HG03520 (cell line): Measurements from ENCODE around the gene MRS2.
"Not testable (repeated sequence)": the region's sequence is repeated elsewhere in the genome, so short reads cannot be mapped to it uniquely, and the experiment has no call there.

Source experiments
- ATAC-seq: cut with Tn5 transposase; IDR thresholded peaks from one replicate; pipeline ENCODE4 v1.9.1; 2021; ENCODE audit warnings: mild to moderate bottlenecking, moderate library complexity; ENCODE audit not compliant: unreplicated experiment

MRS2 gene

DNA sequence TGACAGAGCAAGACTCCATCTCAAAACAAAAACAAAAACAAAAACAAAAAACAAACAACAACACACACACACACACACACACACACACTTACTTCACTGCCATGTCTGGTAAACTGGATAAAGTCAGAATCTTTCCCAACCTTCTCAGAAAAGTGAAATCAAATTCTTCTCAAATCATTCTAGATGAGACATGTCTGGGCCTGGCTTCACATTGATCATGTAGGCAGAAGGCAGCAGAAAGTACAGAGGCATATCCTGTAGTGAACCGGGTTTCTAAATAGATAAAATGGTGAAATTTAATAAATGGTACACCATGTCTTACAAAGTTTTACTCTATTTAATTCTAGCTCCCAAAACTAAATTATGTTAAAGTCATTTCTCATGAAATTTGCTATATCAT is 14.9 kb upstream of the MRS2 start:
- no peak for ATAC-seq

DNA sequence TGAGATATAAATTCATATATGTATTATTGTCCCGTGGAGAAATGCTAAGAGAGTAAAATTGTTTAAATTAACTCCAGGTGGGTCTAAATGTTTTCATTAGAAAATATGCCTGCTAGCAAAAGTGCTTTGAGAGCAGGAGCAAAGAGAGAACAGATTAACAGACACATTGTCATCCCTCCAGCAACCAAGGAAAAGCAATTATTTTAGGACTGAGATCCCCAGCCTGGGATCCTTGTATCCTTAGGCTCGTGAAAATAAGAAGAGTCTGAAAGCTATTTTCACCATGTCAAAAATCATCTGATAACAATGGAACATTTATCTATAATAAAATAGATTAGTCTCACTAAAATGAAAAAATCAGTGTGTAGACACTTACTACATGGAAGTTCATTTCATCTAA is 11.5 kb upstream of the MRS2 start:
- no peak for ATAC-seq

DNA sequence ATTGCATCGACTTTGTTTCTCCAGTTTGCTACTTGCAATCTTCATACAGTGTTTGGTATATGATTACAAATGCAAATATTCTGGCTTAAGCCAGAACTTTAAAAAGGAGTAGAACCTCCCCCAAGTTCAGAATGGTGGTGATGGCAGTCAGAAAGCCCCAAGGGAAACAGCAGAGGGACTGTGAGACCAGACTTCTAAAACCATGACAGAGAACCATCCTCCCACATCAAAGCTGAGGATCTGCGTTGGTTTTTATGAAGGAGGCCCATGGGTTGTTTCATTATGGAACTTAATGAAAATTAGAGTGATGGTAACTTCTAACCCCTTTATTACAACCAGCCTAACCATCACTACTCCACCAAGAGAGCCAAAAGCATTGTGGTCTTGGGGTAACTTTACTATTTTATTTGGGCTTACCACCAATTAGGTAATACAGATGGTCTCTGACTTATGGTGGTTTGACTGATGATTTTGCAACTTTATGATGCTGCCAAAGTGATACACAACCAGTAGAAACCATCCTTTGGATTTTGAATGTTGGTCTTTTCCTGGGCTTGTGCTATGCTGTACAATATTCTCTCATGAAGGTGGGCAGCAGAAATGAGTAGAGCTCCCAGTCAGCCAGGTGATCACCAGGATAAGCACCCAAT is 10.9 kb upstream of the MRS2 start:
- ATAC-seq = peak; percentile 83

DNA sequence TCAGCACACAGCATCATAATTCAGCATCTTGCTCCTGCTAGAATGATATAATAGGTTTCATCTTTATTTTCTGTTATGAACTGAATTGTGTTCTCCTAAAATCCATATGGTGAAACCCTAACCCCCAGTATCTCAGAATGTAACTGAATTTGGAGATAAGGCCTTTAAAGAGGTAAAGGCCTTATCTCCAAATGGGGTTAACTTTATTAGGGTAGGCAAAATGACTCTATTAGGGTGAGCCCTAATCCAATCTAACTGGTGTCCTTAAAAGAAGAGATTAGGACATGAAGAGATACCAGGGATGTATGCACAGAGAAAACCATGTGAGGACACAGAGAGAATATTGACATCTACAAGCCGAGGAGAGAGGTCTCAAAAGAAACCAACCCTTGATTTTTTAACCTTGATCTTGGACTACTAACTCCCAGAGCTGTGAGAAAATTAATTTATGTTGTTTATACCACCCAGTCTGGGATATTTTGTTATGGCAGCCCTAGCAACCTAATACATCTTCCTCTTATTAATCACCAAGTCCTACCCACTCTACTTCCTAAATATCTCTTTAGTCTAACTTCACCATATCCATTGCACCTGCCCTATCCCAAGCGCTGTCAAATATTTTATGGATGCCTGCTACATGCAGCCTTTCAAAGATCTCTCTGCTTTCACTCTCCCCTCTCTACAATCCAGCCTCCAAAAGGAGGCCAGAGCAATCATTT is 8.5 kb upstream of the MRS2 start:
- no peak for ATAC-seq

DNA sequence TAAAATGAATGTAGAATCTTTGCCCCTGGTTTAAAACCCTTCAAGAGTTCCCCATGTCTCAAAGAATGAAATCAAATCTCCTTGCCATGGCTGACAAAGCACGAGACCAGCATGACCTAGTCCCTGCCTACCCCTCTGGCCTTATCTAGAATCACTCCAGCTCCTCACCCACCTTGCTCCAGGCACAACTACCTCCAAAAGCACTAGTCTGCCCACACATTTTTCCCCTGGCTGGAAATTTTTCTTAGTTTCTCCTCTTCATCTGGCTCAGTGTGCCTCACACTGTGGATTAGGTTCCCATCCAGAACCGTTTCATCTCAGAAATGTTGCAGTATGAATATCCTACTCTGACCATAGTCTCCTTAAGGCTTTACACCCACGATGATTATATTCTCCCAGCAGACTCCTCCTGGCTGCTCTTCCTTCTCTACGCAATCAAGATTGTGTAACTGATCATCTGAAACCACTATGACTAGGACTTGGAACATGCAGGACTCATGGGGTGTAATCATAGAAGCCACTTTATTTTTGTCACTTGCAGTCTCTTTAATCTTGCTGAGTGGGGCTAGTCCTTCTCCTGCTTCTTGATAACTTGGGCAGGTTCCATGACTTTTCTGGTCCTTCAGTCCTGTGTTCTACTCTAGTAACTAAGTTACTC is 7.8 kb upstream of the MRS2 start:
- ATAC-seq = no peak

DNA sequence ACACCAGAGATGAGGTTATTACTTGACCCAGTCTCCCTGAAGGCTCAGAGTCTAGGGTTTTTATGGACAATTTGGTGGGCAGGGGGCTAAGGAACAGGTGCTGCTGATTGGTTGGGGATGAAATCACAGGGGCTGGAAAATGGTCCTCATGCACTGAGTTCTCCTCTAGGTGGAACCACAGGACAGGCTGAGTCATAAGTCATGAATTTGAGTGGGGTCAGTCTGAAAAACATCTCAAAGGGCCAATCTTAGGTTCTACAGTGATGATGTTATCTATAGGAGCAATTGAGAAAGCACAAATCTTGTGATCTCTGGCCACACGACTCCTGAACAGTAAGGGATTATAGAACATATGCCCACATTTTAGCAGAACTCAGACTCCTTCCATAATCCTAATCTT is 5.9 kb upstream of the MRS2 start:
- no peak for ATAC-seq

DNA sequence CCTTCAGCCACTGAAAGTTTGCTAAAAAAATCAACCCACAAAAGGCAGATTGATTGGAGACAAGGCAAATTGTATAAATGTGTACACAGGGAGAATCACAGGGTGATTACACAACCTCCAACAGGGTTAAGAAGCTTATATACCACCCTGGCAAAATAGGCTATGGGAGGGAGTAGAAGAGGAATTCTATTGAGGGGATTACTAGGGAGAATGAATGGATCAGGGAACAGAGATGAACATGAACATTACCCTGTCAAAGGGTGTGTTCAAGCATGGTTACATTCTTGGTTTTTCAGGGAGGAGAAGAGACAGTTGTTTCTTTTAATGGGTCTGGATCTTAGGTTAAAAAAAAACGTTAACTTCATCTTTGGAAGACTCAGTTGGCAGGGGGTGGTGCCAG is 5.1 kb upstream of the MRS2 start:
- ATAC-seq = no peak

DNA sequence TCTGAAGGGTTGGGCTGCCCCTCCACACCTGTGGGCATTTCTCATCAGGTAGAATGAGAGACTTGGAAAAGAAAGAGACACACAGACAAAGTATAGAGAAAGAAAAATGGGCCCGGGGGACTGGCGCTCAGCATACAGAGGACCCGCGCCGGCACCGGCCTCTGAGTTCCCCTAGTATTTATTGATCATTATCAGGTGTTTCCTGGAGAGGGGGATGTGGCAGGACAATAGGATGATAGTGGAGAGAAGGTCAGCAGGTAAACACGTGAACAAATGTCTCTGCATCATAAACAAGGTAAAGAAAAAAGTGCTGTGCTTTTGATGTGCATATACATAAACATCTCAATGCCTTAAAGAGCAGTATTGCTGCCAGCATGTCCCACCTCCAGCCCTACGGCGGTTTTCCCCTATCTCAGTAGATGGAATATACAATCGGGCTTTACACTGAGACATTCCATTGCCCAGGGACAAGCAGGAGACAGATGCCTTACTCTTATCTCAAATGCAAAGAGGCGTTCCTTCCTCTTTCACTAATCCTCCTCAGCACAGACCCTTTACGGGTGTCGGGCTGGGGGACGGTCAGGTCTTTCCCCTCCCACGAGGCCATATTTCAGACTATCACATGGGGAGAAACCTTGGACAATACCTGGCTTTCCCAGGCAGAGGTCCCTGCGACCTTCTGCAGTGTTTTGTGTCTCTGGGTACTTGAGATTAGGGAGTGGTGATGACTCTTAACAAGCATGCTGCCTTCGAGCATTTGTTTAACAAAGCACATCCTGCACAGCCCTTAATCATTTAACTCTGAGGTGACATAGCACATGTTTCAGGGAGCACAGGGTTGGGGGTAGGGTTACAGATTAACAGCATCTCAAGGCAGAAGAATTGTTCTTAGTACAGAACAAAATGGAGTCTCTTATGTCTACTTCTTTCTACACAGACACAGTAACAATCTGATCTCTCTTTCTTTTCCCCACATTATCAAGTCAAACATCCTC is 2.4 kb upstream of the MRS2 start:
- ATAC-seq = not testable (repeated sequence)

DNA sequence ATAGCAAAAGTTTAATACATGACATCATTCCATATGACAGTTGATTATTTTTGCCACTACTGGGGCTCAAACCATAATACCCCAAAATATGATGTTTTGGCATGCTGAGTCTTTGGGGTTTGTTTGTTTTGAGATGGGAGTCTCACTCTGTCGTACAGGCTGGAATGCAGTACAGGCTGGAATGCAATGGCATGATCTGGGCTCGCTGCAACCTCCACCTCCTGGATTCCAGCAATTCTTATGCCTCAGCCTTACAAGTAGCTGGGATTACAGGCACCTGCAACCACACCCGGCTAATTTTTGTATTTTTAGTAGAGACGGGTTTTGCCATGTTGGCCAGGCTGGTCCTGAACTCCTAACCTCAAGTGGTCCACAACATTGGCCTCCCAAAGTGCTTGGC is 1.3 kb upstream of the MRS2 start:
- ATAC-seq = no peak

DNA sequence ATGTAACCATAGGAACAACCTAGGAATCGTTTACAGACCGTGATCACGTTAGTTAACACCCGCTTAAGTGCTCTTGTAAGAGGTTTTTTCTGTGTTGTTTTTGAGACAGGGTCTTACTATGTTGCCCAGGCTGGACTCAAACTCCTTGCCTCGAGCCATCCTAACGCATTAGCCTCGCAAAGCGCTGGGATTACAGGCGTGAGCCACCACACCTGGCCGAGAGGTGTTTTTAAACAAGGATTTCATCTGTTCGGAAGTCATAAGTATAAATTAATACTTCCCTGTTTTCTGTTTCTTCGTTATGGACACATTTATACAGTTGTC is 727 bp downstream of the MRS2 start:
- no peak for ATAC-seq

DNA sequence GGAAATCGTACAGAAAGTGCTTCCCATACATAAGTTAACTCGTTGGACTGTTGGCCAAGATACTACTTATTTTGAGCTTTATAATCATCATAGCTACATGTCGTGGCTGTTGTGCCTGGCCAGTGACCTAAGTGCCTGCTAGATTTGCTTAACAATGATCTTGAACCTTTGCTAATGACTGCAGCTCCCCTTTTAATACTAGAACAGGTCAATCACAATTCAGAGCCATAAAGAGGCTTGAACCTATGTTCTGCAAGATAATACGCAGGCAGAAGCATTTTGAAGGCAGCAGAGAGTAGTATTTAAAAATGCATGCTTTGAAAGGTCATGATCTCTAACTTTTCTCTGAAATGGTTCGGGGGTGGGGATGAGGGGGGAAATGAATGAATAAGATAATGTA is 2.5 kb downstream of the MRS2 start:
- ATAC-seq = no peak

DNA sequence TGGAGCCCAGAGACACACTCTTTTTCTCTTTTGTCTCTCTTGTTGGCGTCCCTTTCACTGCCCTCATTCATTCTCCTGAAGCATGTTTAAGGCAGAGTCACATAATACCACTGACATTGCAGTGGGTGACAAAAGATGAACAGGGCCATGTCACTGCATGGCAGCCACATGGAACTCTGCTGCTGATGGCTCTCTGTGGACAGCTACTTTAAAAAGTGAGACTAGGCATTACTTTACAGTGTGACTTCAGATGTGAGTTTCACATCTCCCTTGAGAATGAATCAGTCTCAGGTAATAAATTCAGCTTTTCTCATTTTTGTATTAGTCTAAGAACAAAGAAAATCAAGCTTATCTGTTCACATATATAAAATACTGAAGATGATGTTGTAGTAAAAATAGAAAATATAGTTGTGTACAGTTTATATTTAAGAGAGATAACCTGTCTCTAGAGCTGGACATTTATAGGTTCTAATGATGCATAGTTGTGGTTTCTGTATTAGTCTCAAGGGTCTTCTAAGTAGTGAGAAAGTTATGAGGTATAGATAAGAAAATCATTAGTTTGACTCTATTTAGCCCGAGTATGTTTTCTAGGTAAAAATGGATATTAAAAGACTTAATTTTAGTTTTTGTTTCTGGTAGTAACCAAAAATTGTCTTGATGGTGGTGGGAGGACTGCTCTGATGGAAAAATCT is 6.1 kb downstream of the MRS2 start:
- ATAC-seq = peak; percentile 90

DNA sequence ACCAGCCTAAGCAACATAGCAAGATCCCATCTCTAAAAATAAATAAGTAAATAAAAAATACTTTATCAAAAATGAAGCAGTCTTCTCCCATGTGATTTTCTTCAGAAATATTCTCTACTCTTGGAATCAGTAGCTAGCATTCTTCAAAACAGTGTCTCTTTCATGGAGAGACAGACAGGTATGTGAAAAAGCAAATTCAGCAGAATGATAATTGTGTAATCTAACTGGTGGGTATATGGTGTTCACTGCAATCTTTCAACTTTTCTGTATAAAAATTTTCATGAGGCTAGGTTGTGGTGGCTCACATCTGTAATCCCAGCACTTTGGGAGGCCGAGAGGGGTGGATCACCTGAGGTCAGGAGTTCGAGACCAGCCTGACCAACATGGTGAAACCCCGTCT is 7.9 kb downstream of the MRS2 start:
- no peak for ATAC-seq

DNA sequence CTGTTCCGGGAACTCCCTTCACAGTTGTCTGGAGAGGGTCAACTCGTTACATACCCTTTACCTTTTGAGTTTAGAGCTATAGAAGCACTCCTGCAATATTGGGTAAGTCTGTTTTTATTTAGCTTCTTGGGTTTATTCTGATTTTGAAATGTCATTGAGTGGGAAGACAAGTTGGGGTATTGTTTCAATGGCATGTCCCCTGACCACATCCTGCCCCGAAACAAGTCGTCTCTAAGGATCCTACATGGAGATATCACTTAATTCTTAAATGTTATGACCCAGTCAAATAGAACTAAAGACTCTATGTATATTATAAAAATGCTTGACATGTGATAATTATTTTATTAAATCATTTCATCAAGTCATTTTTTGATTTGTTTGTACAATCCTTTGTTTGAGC is 9.6 kb downstream of the MRS2 start:
- ATAC-seq = no peak

DNA sequence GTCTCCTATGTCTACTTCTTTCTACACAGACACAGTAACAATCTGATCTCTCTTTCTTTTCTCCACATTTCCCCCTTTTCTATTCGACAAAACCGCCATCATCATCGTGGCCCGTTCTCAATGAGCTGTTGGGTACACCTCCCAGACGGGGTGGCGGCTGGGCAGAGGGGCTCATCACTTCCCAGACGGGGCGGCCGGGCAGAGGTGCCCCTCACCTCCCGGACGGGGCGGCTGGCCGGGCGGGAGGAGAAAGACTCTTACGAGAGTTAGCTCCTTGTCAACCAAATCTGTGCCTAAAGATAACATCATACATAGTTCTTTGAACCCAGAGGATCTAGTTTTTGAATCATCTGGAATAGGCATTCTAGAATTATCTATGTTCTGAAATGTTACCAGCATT is 11.8 kb downstream of the MRS2 start:
- not testable (repeated sequence) for ATAC-seq

DNA sequence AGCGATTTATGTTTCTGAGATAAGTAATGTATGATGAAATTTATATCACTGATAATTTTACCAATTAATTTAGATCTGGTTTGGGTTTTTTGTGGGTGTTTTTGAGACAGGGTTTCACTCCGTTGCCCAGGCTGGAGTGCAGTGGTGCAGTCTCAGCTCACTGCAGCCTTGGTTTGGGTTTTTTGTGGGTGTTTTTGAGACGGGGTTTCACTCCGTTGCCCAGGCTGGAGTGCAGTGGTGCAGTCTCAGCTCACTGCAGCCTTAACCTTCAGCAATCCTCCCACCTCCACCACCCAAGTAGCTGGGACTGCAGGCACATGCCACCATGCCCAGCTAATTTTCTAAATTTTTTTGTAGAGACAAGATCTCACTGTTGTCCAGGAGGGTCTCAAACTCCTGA is 13.0 kb downstream of the MRS2 start:
- no peak for ATAC-seq

DNA sequence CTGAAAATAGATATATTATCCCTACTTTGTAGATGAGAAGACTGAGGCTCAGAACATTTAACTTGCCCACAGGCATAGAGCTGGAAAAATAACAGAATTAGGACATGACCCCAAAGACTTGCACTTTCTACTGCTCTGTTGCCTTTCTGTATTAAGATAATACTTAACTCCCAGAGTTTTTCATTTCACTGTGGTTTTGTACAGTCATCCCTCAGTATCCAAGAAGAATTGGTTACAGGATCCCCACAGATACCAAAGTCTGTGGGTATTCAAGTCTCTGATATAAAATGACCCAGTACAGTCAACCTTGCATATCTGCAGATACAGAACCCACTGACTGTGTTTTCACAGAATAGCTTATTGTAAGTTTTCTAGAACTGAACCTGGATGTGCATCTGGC is 16.8 kb downstream of the MRS2 start:
- no peak for ATAC-seq

DNA sequence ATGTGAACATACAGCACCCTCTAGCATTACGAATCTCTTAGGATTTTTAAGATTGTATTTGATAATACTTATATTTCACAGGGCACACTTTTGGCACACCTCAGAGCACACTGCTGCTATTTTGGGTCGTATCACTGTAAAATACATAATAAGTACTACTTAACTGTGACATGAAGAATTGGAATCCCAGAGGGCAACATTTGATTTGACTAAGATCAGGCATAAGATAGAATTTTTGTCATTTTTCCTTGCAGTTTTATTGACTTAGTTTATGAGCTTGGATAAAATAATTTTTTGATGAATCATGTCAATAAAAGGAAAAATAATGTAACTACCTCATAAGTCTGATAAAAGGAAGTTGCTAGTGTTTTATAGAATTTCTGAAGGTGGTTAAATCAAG is 22.4 kb downstream of the MRS2 start:
- ATAC-seq = no peak

DNA sequence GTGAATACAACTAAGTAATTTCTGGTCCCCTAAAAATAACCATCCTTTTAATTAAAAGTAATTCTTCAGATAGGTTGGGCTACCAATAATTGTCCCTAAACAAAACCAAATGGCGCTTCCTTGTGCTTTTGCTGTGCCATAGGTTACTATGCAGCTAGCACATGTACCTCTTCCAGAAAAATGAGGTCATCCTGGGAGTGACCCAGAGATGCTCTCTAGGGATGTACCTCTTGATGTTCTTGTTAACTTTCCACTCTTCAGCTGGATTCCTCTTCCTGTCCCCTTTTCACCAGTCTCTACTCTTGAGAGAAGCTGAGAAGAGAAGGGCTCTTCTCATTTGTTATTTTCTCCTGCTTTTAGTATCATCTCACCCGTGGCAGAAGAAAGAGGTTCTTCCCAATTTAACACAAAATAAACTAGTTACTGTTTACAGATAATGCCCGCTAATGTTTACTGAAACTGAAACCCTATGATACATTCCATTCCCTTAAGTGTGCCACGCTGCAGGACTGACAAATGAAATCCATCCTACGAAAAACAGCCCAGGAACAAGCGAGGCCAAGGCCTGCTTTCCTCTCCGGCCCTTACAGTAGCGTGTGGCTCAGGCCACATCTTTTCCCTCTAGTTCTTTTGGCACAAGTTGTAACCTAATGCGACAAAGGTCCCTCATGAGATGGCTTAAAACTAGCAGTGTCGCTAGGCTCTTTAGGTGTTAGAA is 24.2 kb downstream of the MRS2 start:
- ATAC-seq = no peak

DNA sequence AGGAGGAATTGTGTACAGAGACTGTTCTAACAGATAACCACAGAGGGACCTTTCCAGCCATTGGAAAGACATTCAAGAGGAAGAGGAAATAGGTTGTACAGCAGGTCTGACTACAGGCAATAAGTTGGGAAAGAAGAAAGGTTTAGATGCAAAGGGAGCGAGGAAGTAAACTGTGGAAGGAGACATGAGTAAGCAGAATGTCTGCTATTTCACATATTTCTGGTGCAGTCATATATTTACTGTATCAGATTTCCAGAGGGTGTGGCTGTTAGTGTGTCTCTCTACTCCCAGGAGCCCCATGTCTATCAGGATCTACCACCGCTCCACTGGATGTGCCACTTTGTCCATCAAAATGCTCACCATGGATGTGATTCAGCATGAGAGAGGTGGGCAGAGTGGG is 25.9 kb downstream of the MRS2 start:
- no peak for ATAC-seq
